Glutamatergic neuron (in vitro differentiated cells): Measurements from ENCODE around the gene CHDH. TPM values are rescaled to one million over a fixed set of nuclear protein-coding genes. Genes with fewer than 3 reads are reported as not detected.

Source experiments
- DNase-seq: peaks from one replicate; pipeline ENCODE4 v3.0.0; 2022
- H3K27ac Mint-ChIP-seq: one replicate; pipeline ENCODE4 v1.8.0; 2020; ENCODE audit warnings: mild to moderate bottlenecking, mixed read lengths, inconsistent platforms; ENCODE audit not compliant: unreplicated experiment
- H3K27me3 Mint-ChIP-seq: one replicate; pipeline ENCODE4 v1.8.0; 2020; ENCODE audit warnings: mild to moderate bottlenecking, moderate library complexity, mixed read lengths, inconsistent platforms; ENCODE audit not compliant: unreplicated experiment
- H3K36me3 Mint-ChIP-seq: one replicate; pipeline ENCODE4 v1.8.0; 2020; ENCODE audit warnings: mild to moderate bottlenecking, mixed read lengths, inconsistent platforms; ENCODE audit not compliant: unreplicated experiment
- H3K4me1 Mint-ChIP-seq: one replicate; pipeline ENCODE4 v1.8.0; 2020; ENCODE audit warnings: mild to moderate bottlenecking, low read depth, mixed read lengths, inconsistent platforms; ENCODE audit not compliant: unreplicated experiment
- H3K4me3 Mint-ChIP-seq: one replicate; pipeline ENCODE4 v1.8.0; 2020; ENCODE audit warnings: mild to moderate bottlenecking, mixed read lengths, inconsistent platforms; ENCODE audit not compliant: unreplicated experiment
- H3K9me3 Mint-ChIP-seq: one replicate; pipeline ENCODE4 v1.8.0; 2020; ENCODE audit warnings: mild to moderate bottlenecking, moderate library complexity, mixed read lengths, inconsistent platforms; ENCODE audit not compliant: unreplicated experiment
- CTCF ChIP-seq: fragments of 200-600 bp; sonication (generic); IDR thresholded peaks from one replicate; pipeline ENCODE4 v1.5.0; 2021; ENCODE audit not compliant: partially characterized antibody, unreplicated experiment
- total RNA-seq: library from RNA; stranded (reverse); fragmentation: NEBNext Ultra II Directional; extraction: Animal tissue kit (Norgen Biotek cat#: 25700); gene quantifications from one replicate; pipeline ENCODE4 v1.2.1, GENCODE V29; 2021; ENCODE audit not compliant: unreplicated experiment

Gene CHDH
- total RNA-seq, 1 donor from 2014 or later, result 0.61 TPM

GRCh38 chr3:53806182-53807116 lies 39.8 kb downstream of the CHDH start:
- TF ChIP-seq CTCF, result no peak
- Mint-ChIP-seq H3K4me1 (peaks cover 10% of the 10 kb centered on the region), H3K4me3 (no peak overlapping the region), H3K27me3 (peaks cover 6% of the 10 kb centered on the region), H3K9me3 (no peaks in the 10 kb centered on the region), H3K27ac (no peak overlapping the region), H3K36me3 (no peaks in the 10 kb centered on the region)
- DNase-seq, result peak; percentile 5

DNA sequence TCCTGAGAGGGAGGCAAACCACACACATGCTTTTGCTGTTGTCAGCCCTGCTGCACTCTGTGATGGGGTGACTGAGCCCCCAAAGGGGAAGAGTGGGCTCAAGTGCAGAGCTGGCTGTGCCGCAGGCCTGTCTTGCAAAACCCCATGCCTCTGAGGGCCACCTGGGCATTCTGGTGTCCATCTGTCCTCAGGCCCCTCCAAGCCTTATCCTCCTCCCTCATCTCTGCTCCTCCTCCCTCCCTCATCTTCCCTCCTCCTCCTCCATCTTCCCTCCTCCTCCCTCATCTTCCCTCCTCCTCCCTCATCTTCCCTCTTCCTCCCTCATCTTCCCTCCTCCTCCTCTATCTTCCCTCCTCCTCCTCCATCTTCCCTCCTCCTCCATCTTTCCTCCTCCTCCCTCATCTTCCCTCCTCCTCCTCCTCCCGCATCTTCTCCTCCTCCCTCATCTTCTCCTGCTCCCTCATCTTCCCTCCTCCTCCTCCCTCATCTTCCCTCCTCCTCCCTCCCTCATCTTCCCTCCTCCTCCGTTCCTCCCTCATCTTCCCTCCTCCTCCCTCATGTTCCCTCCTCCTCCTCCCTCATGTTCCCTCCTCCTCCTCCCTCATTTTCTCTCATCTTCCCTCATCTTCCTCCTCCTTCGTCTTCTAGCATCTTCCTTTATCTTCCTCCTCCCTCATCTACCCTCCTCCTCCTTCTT lies 40.6 kb downstream of the CHDH start:
- no peak for DNase-seq
- H3K36me3 Mint-ChIP-seq, result no peaks in the 10 kb centered on the region
- no peak overlapping the region for H3K4me3 Mint-ChIP-seq
- no peak for TF ChIP-seq CTCF
- H3K4me1 Mint-ChIP-seq, result peaks cover 12% of the 10 kb centered on the region
- peaks cover 6% of the 10 kb centered on the region for H3K27me3 Mint-ChIP-seq
- H3K9me3 Mint-ChIP-seq, result peaks cover 2% of the 10 kb centered on the region
- H3K27ac Mint-ChIP-seq, result no peak overlapping the region

GRCh38 chr3:53804697-53805462 lies 41.3 kb downstream of the CHDH start:
- no peak overlapping the region for H3K4me3 Mint-ChIP-seq

More at GRCh38 chr3:53804697-53805462, 41.3 kb downstream of the CHDH start:
- no peak overlapping the region for H3K27ac Mint-ChIP-seq
- H3K9me3 Mint-ChIP-seq, result peaks cover 2% of the 10 kb centered on the region
- DNase-seq, result no peak
- H3K36me3 Mint-ChIP-seq, result no peaks in the 10 kb centered on the region
- no peak for TF ChIP-seq CTCF
- H3K4me1 Mint-ChIP-seq, result peaks cover 13% of the 10 kb centered on the region
- H3K27me3 Mint-ChIP-seq, result peaks cover 8% of the 10 kb centered on the region
